SJSA1 (cell line): ENCODE results near the gene SSBP2. TPM values are rescaled to one million over a fixed set of nuclear protein-coding genes. Genes with fewer than 3 reads are reported as not detected.
A peak's percentile ranks its signal among the peaks of the same experiment; 100 is the strongest.

ENCODE experiments used
- DNase-seq, 2 experiments: peaks; one replicate each; pipeline ENCODE4 v3.0.0-alpha.2; 2015 to 2020; ENCODE audit warnings: low spot score in 2 of 2, low read depth in 1 of 2
- H3K27ac ChIP-seq: fragments of 250-450 bp; sonication (Bioruptor Pico); 2 replicates; pipeline ENCODE4 v1.5.1; 2020; ENCODE audit warnings: mild to moderate bottlenecking, moderate library complexity
- H3K27me3 ChIP-seq: fragments of 250-450 bp; sonication (Bioruptor Pico); replicated peaks from 2 replicates; pipeline ENCODE4 v1.5.1; 2020; ENCODE audit warnings: mild to moderate bottlenecking, moderate library complexity
- H3K36me3 ChIP-seq: fragments of 250-450 bp; sonication (Bioruptor Pico); 2 replicates; pipeline ENCODE4 v1.5.1; 2020; ENCODE audit warnings: mild to moderate bottlenecking
- H3K4me1 ChIP-seq: fragments of 250-450 bp; sonication (Bioruptor Pico); replicated peaks from 2 replicates; pipeline ENCODE4 v1.6.1; 2021; ENCODE audit warnings: mild to moderate bottlenecking
- H3K4me3 ChIP-seq: fragments of 250-450 bp; sonication (Bioruptor Pico); 2 replicates; pipeline ENCODE4 v1.5.1; 2020; ENCODE audit warnings: mild to moderate bottlenecking
- H3K9me3 ChIP-seq: fragments of 250-450 bp; sonication (Bioruptor Pico); replicated peaks from 2 replicates; pipeline ENCODE4 v1.5.1; 2020; ENCODE audit warnings: mild to moderate bottlenecking
- total RNA-seq: library from RNA; depleted of rRNA; stranded (reverse); fragments of >200 nt; shearing (Covaris generic); gene quantifications from 2 replicates; pipeline ENCODE4 v1.2.3, GENCODE V29; 2014; rRNA removed

The SSBP2 gene
- 0.81 and 4.7 TPM in 2 replicates for total RNA-seq

GRCh38 chr5:81751009-81751835 is at the start of gene SSBP2:
SSBP2 (minus strand) TSS chr5:81751097; CDS start chr5:81751042, 55 bp downstream.
- Histone ChIP-seq H3K36me3 (no peaks in the 10 kb centered on the region), H3K4me1 (peaks cover 25% of the 10 kb centered on the region), H3K27me3 (peaks cover 39% of the 10 kb centered on the region), H3K27ac (peak within 1 kb of the TSS; percentile 94), H3K9me3 (no peaks in the 10 kb centered on the region), H3K4me3 (peak within 1 kb of the TSS; percentile 49)
- peak; percentile 97 to 98 for DNase-seq

GRCh38 chr5:81795666-81796065 is 44.8 kb upstream of the SSBP2 start:
- DNase-seq = no peak
- Histone ChIP-seq H3K4me3 (no peak overlapping the region), H3K4me1 (no peaks in the 10 kb centered on the region), H3K9me3 (no peaks in the 10 kb centered on the region), H3K36me3 (no peaks in the 10 kb centered on the region), H3K27ac (no peak overlapping the region), H3K27me3 (no peaks in the 10 kb centered on the region)

- no peaks in the 10 kb centered on the region for H3K9me3 ChIP-seq
- H3K4me1 ChIP-seq = no peaks in the 10 kb centered on the region
- H3K27me3 ChIP-seq = no peaks in the 10 kb centered on the region
- H3K36me3 ChIP-seq = no peaks in the 10 kb centered on the region
- no peak overlapping the region for H3K4me3 ChIP-seq
- no peak for DNase-seq
- no peak overlapping the region for H3K27ac ChIP-seq
Observed at GRCh38 chr5:81794226-81794625, 43.3 kb upstream of the SSBP2 start.

GRCh38 chr5:81790336-81790735 is 39.4 kb upstream of the SSBP2 start:
- H3K4me1 ChIP-seq = no peaks in the 10 kb centered on the region
- DNase-seq = no peak

GRCh38 chr5:81789033-81789432 is 38.1 kb upstream of the SSBP2 start:
- Histone ChIP-seq H3K4me3 (no peak overlapping the region), H3K27me3 (no peaks in the 10 kb centered on the region), H3K27ac (no peak overlapping the region), H3K9me3 (no peaks in the 10 kb centered on the region), H3K4me1 (no peaks in the 10 kb centered on the region), H3K36me3 (no peaks in the 10 kb centered on the region)
- DNase-seq = no peak

More at GRCh38 chr5:81790336-81790735, 39.4 kb upstream of the SSBP2 start:
- H3K4me3 ChIP-seq = no peak overlapping the region
- no peaks in the 10 kb centered on the region for H3K36me3 ChIP-seq
- no peaks in the 10 kb centered on the region for H3K9me3 ChIP-seq
- no peak overlapping the region for H3K27ac ChIP-seq
- no peaks in the 10 kb centered on the region for H3K27me3 ChIP-seq

GRCh38 chr5:81788329-81788728 is 37.4 kb upstream of the SSBP2 start:
- H3K27ac ChIP-seq = no peak overlapping the region
- DNase-seq = no peak
- H3K9me3 ChIP-seq = no peaks in the 10 kb centered on the region
- H3K27me3 ChIP-seq = no peaks in the 10 kb centered on the region
- H3K36me3 ChIP-seq = no peaks in the 10 kb centered on the region
- no peaks in the 10 kb centered on the region for H3K4me1 ChIP-seq
- no peak overlapping the region for H3K4me3 ChIP-seq

GRCh38 chr5:81787474-81788242 is 36.8 kb upstream of the SSBP2 start:
- Histone ChIP-seq H3K4me1 (no peaks in the 10 kb centered on the region), H3K9me3 (no peaks in the 10 kb centered on the region), H3K36me3 (no peaks in the 10 kb centered on the region), H3K27ac (no peak overlapping the region), H3K4me3 (no peak overlapping the region), H3K27me3 (no peaks in the 10 kb centered on the region)
- DNase-seq = no peak

GRCh38 chr5:81786991-81787390 is 36.1 kb upstream of the SSBP2 start:
- H3K4me1 ChIP-seq = no peaks in the 10 kb centered on the region

GRCh38 chr5:81786496-81786895 is 35.6 kb upstream of the SSBP2 start:
- H3K36me3 ChIP-seq = no peaks in the 10 kb centered on the region
- no peaks in the 10 kb centered on the region for H3K9me3 ChIP-seq
- H3K4me1 ChIP-seq = no peaks in the 10 kb centered on the region
- DNase-seq = no peak
- H3K27ac ChIP-seq = no peak overlapping the region
- no peaks in the 10 kb centered on the region for H3K27me3 ChIP-seq
- no peak overlapping the region for H3K4me3 ChIP-seq

More at GRCh38 chr5:81786991-81787390, 36.1 kb upstream of the SSBP2 start:
- Histone ChIP-seq H3K9me3 (no peaks in the 10 kb centered on the region), H3K27ac (no peak overlapping the region), H3K4me3 (no peak overlapping the region), H3K27me3 (no peaks in the 10 kb centered on the region), H3K36me3 (no peaks in the 10 kb centered on the region)
- DNase-seq = no peak

GRCh38 chr5:81785322-81785721 is 34.4 kb upstream of the SSBP2 start:
- Histone ChIP-seq H3K4me3 (no peak overlapping the region), H3K4me1 (no peaks in the 10 kb centered on the region), H3K27me3 (no peaks in the 10 kb centered on the region), H3K36me3 (no peaks in the 10 kb centered on the region), H3K27ac (no peak overlapping the region), H3K9me3 (no peaks in the 10 kb centered on the region)
- no peak for DNase-seq

- Histone ChIP-seq H3K4me3 (no peak overlapping the region), H3K9me3 (no peaks in the 10 kb centered on the region), H3K27ac (no peak overlapping the region), H3K27me3 (no peaks in the 10 kb centered on the region), H3K36me3 (no peaks in the 10 kb centered on the region), H3K4me1 (peaks cover 14% of the 10 kb centered on the region)
- DNase-seq = no peak
Observed at GRCh38 chr5:81783401-81783800, 32.5 kb upstream of the SSBP2 start.

GRCh38 chr5:81782811-81783210 is 31.9 kb upstream of the SSBP2 start:
- Histone ChIP-seq H3K4me1 (peaks cover 14% of the 10 kb centered on the region), H3K27ac (no peak overlapping the region), H3K27me3 (no peaks in the 10 kb centered on the region), H3K4me3 (no peak overlapping the region), H3K36me3 (no peaks in the 10 kb centered on the region), H3K9me3 (no peaks in the 10 kb centered on the region)
- no peak for DNase-seq

GRCh38 chr5:81779916-81780266 is 29.0 kb upstream of the SSBP2 start:
- H3K27ac ChIP-seq = peak overlapping the region; percentile 39; the same call in 1 of the 2 replicates
- H3K27me3 ChIP-seq = no peaks in the 10 kb centered on the region
- H3K36me3 ChIP-seq = no peaks in the 10 kb centered on the region
- H3K4me3 ChIP-seq = no peak overlapping the region
- no peak for DNase-seq
- peaks cover 14% of the 10 kb centered on the region for H3K4me1 ChIP-seq
- H3K9me3 ChIP-seq = no peaks in the 10 kb centered on the region
